G401 (cell line): ENCODE results near the gene KIF2A. TPM values are rescaled to one million over a fixed set of nuclear protein-coding genes. Genes with fewer than 3 reads are reported as not detected.

Source experiments
- DNase-seq: peaks from one replicate; pipeline ENCODE4 v3.0.0-alpha.2; 2015; ENCODE audit warnings: low spot score
- in situ Hi-C: cut with HindIII; loops from 2 replicates; pipeline ENCODE4 v1.10.0; 2016; ENCODE audit warnings: low sequenced_read_pairs, mixed read lengths
- total RNA-seq: library from RNA; depleted of rRNA; stranded (reverse); fragments of >200 nt; shearing (Covaris generic); gene quantifications from 2 replicates; pipeline ENCODE4 v1.2.3, GENCODE V29; 2014

Gene KIF2A
- total RNA-seq, 1 experiment from 2014 or later: 62.8 TPM

- in situ Hi-C loops: no loop called here
These were observed 48.2 kb downstream of the KIF2A start for GRCh38 chr5:62354028-62354874.

GRCh38 chr5:62362701-62363100 lies 56.7 kb downstream of the KIF2A start:
- DNase-seq: no peak
- in situ Hi-C loops: no loop called here

More at GRCh38 chr5:62354028-62354874, 48.2 kb downstream of the KIF2A start:
- peak; percentile 65 for DNase-seq

GRCh38 chr5:62369039-62369438 lies 63.0 kb downstream of the KIF2A start:
- in situ Hi-C loops: no loop called here
- DNase-seq: no peak

- no peak for DNase-seq
- in situ Hi-C loops: no loop called here
These were observed 65.4 kb downstream of the KIF2A start for GRCh38 chr5:62371409-62371808.

- DNase-seq: no peak
- in situ Hi-C loops: no loop called here
These were observed 66.6 kb downstream of the KIF2A start for GRCh38 chr5:62372600-62372999.

- in situ Hi-C loops: no loop called here
- no peak for DNase-seq
These were observed 67.4 kb downstream of the KIF2A start for GRCh38 chr5:62373382-62373781.

- in situ Hi-C loops: no loop called here
These were observed 68.1 kb downstream of the KIF2A start for GRCh38 chr5:62374090-62374489.

GRCh38 chr5:62375627-62376026 lies 69.6 kb downstream of the KIF2A start:
- in situ Hi-C loops: no loop called here
- no peak for DNase-seq

More at GRCh38 chr5:62374090-62374489, 68.1 kb downstream of the KIF2A start:
- DNase-seq: no peak

GRCh38 chr5:62376064-62376463 lies 70.1 kb downstream of the KIF2A start:
- no peak for DNase-seq
- in situ Hi-C loops: no loop called here

- no peak for DNase-seq
- in situ Hi-C loops: no loop called here
These were observed 79.1 kb downstream of the KIF2A start for GRCh38 chr5:62385131-62385530.

- in situ Hi-C loops: no loop called here
- no peak for DNase-seq
These were observed 79.9 kb downstream of the KIF2A start for GRCh38 chr5:62385816-62386400.

GRCh38 chr5:62386824-62387223 lies 80.8 kb downstream of the KIF2A start:
- in situ Hi-C loops: no loop called here
- DNase-seq: no peak

- no peak for DNase-seq
These were observed 89.4 kb downstream of the KIF2A start for GRCh38 chr5:62395210-62395950.

GRCh38 chr5:62403411-62404250 lies 97.6 kb downstream of the KIF2A start, which contains the start of gene DIMT1:
TSS of gene DIMT1 (minus strand) at chr5:62403905. CDS start at chr5:62403772, 133 bp downstream.
- peak; percentile 99 for DNase-seq
- in situ Hi-C loops: no loop called here

More at GRCh38 chr5:62395210-62395950, 89.4 kb downstream of the KIF2A start:
- in situ Hi-C loops: no loop called here

GRCh38 chr5:62412549-62413329 lies 106.7 kb downstream of the KIF2A start, which contains the start of gene IPO11:
TSS of gene IPO11 (plus strand) at chr5:62412763. CDS start at chr5:62437280, 24,517 bp downstream.
- DNase-seq: peak; percentile 100
- in situ Hi-C loops: no loop called here

GRCh38 chr5:62413711-62414110 lies 107.7 kb downstream of the KIF2A start:
- in situ Hi-C loops: no loop called here
- no peak for DNase-seq

- in situ Hi-C loops: no loop called here
- no peak for DNase-seq
These were observed 112.6 kb downstream of the KIF2A start for GRCh38 chr5:62418462-62419076.

- in situ Hi-C loops: no loop called here
- no peak for DNase-seq
These were observed 113.6 kb downstream of the KIF2A start for GRCh38 chr5:62419609-62420008.
